K562 (cell line): ENCODE data around the gene PITX1.

Experiments
- ARID4B ChIP-seq: sonication (generic); formaldehyde crosslinking; IDR thresholded peaks from 2 replicates; pipeline ENCODE4 v1.8.0; 2022; ENCODE audit warnings: mild to moderate bottlenecking, missing genetic modification reagents
- CBX2 ChIP-seq: fragments of 200-600 bp; sonication (generic); IDR thresholded peaks from one replicate; pipeline ENCODE4 v1.6.1; 2012; ENCODE audit warnings: mild to moderate bottlenecking, low read length, inconsistent platforms; ENCODE audit not compliant: insufficient read depth, poor library complexity, severe bottlenecking
- SP1 ChIP-seq: sonication (generic); formaldehyde crosslinking; IDR thresholded peaks from 2 replicates; pipeline ENCODE4 v1.8.1; 2022; ENCODE audit warnings: mild to moderate bottlenecking, missing genetic modification reagents
- STAG1 ChIP-seq: sonication (generic); formaldehyde crosslinking; IDR thresholded peaks from 2 replicates; pipeline ENCODE4 v1.5.0; 2020; ENCODE audit warnings: missing genetic modification reagents, borderline replicate concordance

GRCh38 chr5:135013445-135013844 lies 20.6 kb downstream of the PITX1 start:
- TF ChIP-seq ARID4B (no peak), STAG1 (CRISPR knock-in tag) (no peak), SP1 (no peak), CBX2 (no peak)
